Prostate gland (tissue), 2 donors: ENCODE data around the gene IMMP2L. TPM values are rescaled to one million over a fixed set of nuclear protein-coding genes. Genes with fewer than 3 reads are reported as not detected.

Source experiments
- DNase-seq: peaks from one replicate; pipeline ENCODE4 v3.0.0-alpha.2; 2019; ENCODE audit warnings: low spot score
- H3K27ac ChIP-seq, 2 donors: fragments of 200-600 bp; sonication (generic); 2 replicates each; pipeline ENCODE4 v1.5.1; 2017 to 2019
- H3K27me3 ChIP-seq: fragments of 200-600 bp; sonication (generic); replicated peaks from 2 replicates; pipeline ENCODE4 v1.5.1; 2019; ENCODE audit not compliant: insufficient read depth
- H3K36me3 ChIP-seq, 2 donors: fragments of 200-600 bp; sonication (generic); 1 replicate in 1 of 2; 2 replicates in 1 of 2; pipeline versions ENCODE4 v1.5.1 to v1.8.1; 2017 to 2019
- H3K4me1 ChIP-seq: fragments of 200-600 bp; sonication (generic); replicated peaks from 2 replicates; pipeline ENCODE4 v1.5.1; 2019
- H3K4me3 ChIP-seq, 2 donors: fragments of 200-600 bp; sonication (generic); 2 replicates each; pipeline ENCODE4 v1.5.1; 2017 to 2019
- H3K9me3 ChIP-seq: fragments of 200-600 bp; sonication (generic); 2 replicates; pipeline ENCODE4 v1.5.1; 2017
- POLR2A ChIP-seq: fragments of 450-650 bp; IDR thresholded peaks from one replicate; pipeline ENCODE4 v1.6.1; 2016; ENCODE audit warnings: antibody characterized with exemption, mild to moderate bottlenecking
- POLR2AphosphoS5 ChIP-seq: sonication (generic); formaldehyde crosslinking; IDR thresholded peaks from one replicate; pipeline ENCODE4 v1.6.1; 2017; ENCODE audit warnings: antibody characterized with exemption
- WGBS: methylation state at CpG from one replicate; pipeline ENCODE4 v1.1.5; 2018; 5-methylcytosine and 5-hydroxymethylcytosine counted together
- intact Hi-C: fragments of 100-400 bp; cut with DNase I; formaldehyde crosslinking; loops from one replicate; pipeline ENCODE4 v1.14.2; 2022
- total RNA-seq, 2 donors: library from RNA; depleted of rRNA; stranded (reverse); fragments of >200 nt; gene quantifications; one replicate each; pipeline ENCODE4 v1.1.0, GENCODE V29; 2016
- TF ChIP-seq, protein P1 (sequence below), 4 experiments: fragments of 200-600 bp in 2 of 4; fragments of 450-650 bp in 2 of 4; sonication (generic) in 2 of 4; IDR thresholded peaks; 1 replicate in 3 of 4; 2 replicates in 1 of 4; pipeline ENCODE4 v1.5.1; 2016 to 2019; ENCODE audit warnings: antibody characterized with exemption in 4 of 4, mild to moderate bottlenecking in 2 of 4, moderate library complexity in 2 of 4

Gene IMMP2L
- total RNA-seq, 2 donors from 2014 or later, result 16.9 to 20.4 TPM

DNA sequence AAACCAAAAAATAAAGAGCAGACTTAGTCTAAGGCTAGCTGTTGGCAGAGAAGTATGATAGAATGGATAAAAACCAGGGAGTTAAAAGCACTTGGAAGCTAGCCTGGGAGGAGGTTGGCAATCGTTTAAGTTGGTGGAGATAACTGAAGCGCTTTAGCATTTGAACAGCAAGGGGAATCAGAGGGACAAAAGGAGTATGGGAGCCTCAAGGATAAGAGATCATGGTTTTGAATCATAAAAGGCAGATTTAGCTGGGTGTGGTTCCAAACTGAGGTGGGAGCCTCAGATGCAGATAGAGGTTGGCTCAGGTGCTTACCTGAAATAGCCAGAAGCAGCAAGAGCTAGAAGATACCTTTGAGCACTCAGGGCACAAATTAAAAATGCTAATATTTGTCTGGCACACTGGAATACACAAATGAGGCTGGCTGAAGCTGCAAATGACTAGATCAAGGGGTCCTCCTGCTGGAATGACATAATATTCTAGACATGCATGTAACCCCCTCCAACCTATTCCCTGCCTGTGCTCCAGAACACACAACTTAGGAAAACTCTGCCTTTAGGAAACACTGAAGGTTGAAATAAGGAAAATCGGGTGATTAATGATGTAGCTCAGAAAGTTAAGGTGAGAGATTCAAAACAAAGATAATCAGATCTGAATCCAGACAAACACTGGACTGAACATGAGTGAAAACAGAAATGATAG, 843.6 kb downstream of the IMMP2L start:
- TF ChIP-seq, protein P1, sequence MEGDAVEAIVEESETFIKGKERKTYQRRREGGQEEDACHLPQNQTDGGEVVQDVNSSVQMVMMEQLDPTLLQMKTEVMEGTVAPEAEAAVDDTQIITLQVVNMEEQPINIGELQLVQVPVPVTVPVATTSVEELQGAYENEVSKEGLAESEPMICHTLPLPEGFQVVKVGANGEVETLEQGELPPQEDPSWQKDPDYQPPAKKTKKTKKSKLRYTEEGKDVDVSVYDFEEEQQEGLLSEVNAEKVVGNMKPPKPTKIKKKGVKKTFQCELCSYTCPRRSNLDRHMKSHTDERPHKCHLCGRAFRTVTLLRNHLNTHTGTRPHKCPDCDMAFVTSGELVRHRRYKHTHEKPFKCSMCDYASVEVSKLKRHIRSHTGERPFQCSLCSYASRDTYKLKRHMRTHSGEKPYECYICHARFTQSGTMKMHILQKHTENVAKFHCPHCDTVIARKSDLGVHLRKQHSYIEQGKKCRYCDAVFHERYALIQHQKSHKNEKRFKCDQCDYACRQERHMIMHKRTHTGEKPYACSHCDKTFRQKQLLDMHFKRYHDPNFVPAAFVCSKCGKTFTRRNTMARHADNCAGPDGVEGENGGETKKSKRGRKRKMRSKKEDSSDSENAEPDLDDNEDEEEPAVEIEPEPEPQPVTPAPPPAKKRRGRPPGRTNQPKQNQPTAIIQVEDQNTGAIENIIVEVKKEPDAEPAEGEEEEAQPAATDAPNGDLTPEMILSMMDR (IDR thresholded peaks at IDR 0.05), result no peak
- TF ChIP-seq POLR2A (no peak), POLR2AphosphoS5 (no peak)
- H3K4me1 ChIP-seq, result no peaks in the 10 kb centered on the region
- no peak overlapping the region for H3K4me3 ChIP-seq
- H3K36me3 ChIP-seq, result no peaks in the 10 kb centered on the region
- WGBS, result 53% methylated on average over 3 of the region's 3 CpGs
- no peak for DNase-seq
- H3K27me3 ChIP-seq, result no peaks in the 10 kb centered on the region
- no peak overlapping the region for H3K27ac ChIP-seq
- H3K9me3 ChIP-seq, result no peaks in the 10 kb centered on the region
- intact Hi-C loops, result no loop called here

DNA sequence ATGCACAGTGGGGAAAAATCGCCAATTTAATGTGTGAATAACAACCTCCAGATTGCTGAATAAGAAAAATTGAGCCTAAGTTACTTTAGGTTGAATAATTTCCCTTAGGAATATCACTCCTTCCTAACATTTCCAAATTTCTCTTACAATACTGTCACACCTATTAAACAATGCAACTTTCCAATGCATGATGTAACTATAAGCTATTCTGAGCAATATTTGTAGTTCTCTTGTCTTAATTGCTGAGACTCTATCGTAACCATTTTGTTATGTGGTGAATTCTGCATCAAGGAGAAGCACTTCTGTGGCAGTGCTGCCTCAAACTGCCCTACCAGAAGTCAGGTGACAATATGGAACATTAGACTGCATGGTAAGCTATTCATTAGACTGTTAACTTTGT, 858.1 kb downstream of the IMMP2L start:
- Histone ChIP-seq H3K27ac (no peak overlapping the region), H3K4me3 (no peak overlapping the region), H3K36me3 (no peaks in the 10 kb centered on the region), H3K4me1 (no peaks in the 10 kb centered on the region), H3K27me3 (no peaks in the 10 kb centered on the region), H3K9me3 (no peaks in the 10 kb centered on the region)
- 97% methylated on average over 2 of the region's 2 CpGs for WGBS
- TF ChIP-seq POLR2AphosphoS5, result no peak
- TF ChIP-seq POLR2A, result no peak
- TF ChIP-seq, protein P1 (IDR thresholded peaks at IDR 0.05), result no peak
- intact Hi-C loops, result no loop called here
- no peak for DNase-seq

DNA sequence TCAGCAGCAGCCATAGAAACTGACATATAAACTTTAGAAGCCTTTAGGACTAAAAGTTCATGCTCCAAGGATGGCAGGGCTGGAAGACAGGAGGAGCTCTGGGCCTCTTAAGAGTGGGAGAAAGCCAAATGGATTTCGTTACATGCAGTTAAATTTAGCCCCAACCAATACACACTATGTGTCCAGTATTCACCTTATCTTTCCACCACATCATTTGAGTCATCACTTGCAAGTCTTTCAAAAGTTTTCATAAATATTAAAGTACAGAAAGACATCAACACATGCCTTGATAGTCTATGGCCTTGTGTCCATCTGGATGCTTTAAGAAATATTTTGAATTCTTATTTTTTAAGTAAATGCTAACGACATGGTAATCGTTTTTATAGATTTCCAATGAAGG, 863.7 kb downstream of the IMMP2L start:
- no peak overlapping the region for H3K4me3 ChIP-seq
- no peaks in the 10 kb centered on the region for H3K27me3 ChIP-seq
- H3K4me1 ChIP-seq, result no peaks in the 10 kb centered on the region
- H3K27ac ChIP-seq, result no peak overlapping the region
- TF ChIP-seq POLR2AphosphoS5 (no peak), POLR2A (no peak)
- TF ChIP-seq, protein P1 (IDR thresholded peaks at IDR 0.05), result no peak
- no peaks in the 10 kb centered on the region for H3K9me3 ChIP-seq
- DNase-seq, result no peak
- H3K36me3 ChIP-seq, result no peaks in the 10 kb centered on the region
- 79% methylated on average over 3 of the region's 3 CpGs for WGBS
- intact Hi-C loops, result no loop called here

DNA sequence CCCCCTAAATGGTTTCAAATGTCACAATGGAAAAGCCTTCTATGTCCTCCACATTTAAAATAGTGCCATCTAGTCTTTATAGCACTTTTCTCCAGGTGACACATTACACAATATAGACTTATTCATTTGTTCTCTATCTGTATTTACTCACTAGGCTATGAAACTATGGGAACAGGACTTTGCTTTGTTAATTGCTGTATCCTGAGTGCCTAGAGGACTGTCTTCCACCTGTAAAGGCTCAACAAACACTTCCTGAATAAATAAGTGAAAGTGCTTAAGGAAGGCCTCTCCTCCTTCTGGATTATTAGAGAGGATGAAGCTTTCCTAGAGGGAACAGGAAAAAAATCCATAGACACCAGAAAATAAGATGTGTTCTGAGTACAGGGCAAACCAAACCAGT, 868.9 kb downstream of the IMMP2L start:
- DNase-seq, result no peak
- H3K4me1 ChIP-seq, result no peaks in the 10 kb centered on the region
- H3K36me3 ChIP-seq, result no peaks in the 10 kb centered on the region
- H3K27ac ChIP-seq, result no peak overlapping the region
- H3K4me3 ChIP-seq, result no peak overlapping the region
- no peaks in the 10 kb centered on the region for H3K27me3 ChIP-seq
- intact Hi-C loops, result no loop called here
- H3K9me3 ChIP-seq, result no peaks in the 10 kb centered on the region
- TF ChIP-seq, protein P1 (IDR thresholded peaks at IDR 0.05), result no peak
- TF ChIP-seq POLR2AphosphoS5 (no peak), POLR2A (no peak)

DNA sequence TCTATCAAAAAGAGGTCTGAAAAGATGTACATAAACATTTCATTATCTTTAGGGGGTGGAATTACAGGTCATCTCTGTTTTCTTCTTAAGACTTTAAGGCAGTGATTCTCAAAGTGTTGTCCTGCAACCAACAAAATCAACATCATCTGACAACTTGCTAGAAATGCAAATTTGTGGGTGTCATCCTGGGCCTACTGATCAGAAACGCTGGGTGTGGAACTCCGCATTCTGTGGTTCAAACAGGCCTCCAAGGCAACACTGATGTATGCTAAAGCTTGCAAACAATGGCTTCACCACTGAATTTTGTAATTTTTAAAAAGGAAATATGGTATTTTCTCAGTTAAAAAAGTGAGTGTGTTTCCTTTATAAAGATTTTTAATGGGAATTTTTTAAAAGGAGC, 873.4 kb downstream of the IMMP2L start:
- intact Hi-C loops, result no loop called here

More for the DNA sequence above, 873.4 kb downstream of the IMMP2L start:
- H3K4me1 ChIP-seq, result no peaks in the 10 kb centered on the region
- 90% methylated on average over 2 of the region's 2 CpGs for WGBS
- H3K27ac ChIP-seq, result no peak overlapping the region
- no peak for DNase-seq
- no peaks in the 10 kb centered on the region for H3K27me3 ChIP-seq
- TF ChIP-seq, protein P1 (IDR thresholded peaks at IDR 0.05), result no peak
- TF ChIP-seq POLR2AphosphoS5 (no peak), POLR2A (no peak)
- no peaks in the 10 kb centered on the region for H3K9me3 ChIP-seq
- no peak overlapping the region for H3K4me3 ChIP-seq
- no peaks in the 10 kb centered on the region for H3K36me3 ChIP-seq
